Islet precursor cell (in vitro differentiated cells): ENCODE measurements around the gene FNDC3B.

Experiments used
- DNase-seq: peaks from one replicate; pipeline ENCODE4 v3.0.0-alpha.2; 2018

FNDC3B gene

GRCh38 chr3:172139528-172140276 is 100.3 kb downstream of the FNDC3B start:
- DNase-seq = no peak

DNA sequence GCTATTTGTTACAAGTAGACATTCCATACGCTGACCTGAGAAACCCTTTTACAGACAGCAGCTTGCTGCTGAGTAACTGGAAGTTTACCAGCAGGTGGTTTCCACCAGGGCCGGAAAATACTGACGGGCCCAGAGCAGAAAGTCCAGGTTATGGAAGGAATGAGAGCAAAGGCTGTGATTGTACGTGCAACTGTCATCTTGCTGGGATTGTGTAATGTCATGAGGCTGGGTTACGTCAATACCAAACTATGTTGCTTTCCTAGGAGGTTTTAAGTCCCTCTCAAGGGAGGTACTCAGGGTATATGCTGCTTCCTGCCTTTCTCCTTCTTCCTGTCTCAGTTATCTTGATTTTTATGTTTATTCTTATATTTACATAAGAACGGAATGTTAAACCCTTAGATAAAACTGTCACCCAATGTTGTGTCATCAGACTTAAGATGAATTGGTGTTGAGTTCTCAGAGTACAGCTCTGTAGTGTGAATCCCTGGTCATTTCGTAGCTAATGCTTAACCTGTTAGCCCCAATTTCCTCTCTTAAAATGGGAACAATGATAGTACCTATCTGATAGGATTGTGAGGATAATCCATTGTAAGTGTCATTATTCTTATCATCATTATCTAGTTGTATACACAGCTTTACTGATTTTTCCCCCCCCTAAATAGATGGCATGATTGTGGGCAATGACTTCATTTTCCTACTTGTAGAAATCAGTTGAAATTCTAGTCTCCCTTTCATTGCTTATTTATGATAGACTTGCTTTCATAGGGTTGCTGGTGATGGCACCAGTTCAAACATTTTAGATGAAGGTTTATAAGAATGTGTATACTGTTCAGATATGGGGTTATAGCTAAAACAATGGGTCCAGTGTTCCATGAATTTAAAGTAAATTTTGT is 101.4 kb downstream of the FNDC3B start:
- peak; percentile 88 for DNase-seq

DNA sequence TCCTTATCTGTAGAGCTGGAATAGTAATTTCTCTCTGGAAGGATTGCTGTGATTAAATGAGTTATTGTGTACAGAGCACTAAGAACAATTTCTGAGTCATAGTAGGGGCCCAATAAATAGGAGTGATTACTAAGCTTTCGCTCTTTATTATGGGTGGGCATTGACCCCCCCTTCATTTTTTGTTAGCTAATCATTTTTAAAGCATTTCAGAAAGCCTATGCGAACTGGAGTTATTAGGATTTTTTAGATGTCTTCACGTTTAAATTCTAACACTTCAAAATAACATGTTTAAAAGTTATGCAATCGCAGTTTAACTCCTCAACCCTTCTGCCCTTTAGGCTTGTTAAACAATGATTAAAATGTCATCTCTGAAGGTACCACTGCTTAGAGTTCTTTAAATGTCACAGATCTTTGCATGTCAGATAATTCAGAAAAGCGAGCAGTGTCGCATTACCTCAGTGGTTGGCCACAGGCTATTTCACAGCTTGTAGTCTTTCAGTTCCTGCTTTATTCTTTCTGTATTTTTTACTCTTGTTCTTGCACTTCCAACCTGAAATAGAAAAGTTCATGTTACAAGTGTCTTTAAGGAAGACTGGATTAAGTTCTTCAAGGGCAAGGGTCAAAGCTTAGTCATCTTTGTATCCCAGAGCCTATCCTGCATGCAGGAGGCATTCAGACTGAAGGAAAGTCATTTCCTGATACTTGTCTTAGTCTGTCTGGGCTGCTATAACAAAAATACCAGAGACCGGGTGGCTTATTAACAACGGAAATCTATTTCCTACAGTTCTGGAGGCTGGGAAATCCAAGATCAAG is 102.9 kb downstream of the FNDC3B start:
- DNase-seq = peak; percentile 68

GRCh38 chr3:172142864-172143451 is 103.6 kb downstream of the FNDC3B start:
- no peak for DNase-seq

GRCh38 chr3:172143739-172144497 is 104.5 kb downstream of the FNDC3B start:
- no peak for DNase-seq

DNA sequence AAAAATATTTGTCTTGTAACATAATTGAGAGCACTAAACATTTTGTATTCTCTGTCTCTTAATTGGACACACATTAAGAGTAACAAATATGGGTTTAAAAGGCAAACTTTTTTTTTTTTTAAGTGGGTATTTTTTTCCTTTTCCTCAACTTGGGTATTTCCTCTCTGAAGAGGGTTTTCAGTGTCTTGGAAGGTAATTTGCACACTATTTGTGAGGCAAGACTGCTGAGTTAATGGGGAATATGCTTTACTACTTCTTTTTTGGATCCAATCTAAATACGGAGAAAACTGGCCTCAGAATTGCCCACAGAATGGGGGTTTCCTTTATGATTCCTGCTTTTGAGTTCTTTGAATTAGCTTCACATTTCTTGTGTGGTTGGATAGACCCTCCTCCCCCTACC is 105.2 kb downstream of the FNDC3B start:
- no peak for DNase-seq

- no peak for DNase-seq
These were observed 105.8 kb downstream of the FNDC3B start for GRCh38 chr3:172145031-172145686.

DNA sequence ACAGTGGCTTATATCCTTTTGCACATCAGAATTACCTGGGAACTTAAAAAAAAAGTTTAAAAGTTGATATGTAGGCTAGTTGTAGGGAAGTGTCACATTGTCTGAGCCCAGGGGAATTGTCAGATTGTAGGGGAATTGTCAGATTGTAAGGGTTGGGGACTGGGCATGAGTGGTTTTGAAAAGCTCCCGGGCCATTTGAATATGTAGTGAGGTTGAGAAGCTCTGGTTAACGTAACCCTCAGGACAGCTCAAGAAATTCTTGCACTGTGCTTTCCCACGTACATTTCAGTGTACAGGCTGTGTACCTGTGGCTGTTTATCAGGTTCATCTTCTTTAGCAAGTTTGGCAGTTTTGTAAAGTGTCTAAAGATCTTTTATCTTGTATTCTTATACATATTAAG is 107.0 kb downstream of the FNDC3B start:
- DNase-seq = no peak

DNA sequence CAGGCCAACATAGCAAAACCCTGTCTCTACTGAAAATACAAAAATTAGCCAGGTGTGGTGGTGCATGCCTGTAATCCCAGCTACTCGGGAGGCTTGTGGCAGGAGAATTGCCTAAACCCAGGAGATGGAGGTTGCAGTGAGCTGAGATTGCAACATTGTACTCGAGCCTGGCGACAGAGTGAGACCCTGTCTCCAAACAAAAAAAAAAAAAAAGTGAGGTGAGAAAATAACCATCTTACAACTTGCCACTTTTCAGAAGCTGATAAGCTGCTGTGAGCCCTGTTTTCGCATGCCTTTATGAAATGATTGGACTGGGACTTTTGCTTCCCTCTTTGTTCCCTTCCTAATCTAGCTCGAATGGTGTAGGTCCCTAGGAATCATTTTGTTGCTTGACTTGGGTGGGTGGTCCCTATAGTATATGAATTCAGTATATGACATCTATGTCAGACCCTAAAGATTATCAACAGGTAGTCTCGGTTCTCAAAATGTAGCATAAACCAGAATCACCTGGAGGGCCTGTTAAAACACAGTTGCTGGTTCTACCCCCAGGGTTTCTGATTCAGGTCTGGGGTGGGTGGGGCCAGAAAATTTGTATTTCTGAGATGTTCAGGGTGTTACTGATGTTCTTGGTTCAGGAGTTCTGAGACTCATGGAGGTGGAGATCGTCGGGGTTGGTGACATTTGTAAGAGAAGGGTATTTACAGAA is 107.9 kb downstream of the FNDC3B start:
- no peak for DNase-seq

- no peak for DNase-seq
These were observed 108.9 kb downstream of the FNDC3B start for GRCh38 chr3:172148241-172148640.

GRCh38 chr3:172148702-172149565 is 109.6 kb downstream of the FNDC3B start:
- peak; percentile 69 for DNase-seq

DNA sequence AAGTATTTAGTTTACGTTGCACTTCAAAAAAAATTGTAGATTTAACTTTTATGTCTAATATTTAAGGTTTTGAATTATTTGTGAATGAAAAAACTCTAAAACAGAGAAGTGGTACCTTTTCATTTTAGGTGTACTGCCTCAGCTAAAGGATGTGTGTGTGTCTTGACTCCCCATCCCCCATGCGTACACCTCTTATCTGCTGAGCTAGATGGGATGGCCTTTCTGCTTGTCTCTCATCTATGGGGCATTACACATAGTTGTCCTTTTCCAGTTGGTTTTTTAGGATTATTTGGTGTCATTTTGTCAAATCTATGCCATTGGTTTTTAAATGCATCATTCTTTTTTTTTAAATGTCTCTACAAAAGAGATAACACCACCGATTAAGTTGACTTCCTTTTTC is 110.9 kb downstream of the FNDC3B start:
- DNase-seq = no peak

DNA sequence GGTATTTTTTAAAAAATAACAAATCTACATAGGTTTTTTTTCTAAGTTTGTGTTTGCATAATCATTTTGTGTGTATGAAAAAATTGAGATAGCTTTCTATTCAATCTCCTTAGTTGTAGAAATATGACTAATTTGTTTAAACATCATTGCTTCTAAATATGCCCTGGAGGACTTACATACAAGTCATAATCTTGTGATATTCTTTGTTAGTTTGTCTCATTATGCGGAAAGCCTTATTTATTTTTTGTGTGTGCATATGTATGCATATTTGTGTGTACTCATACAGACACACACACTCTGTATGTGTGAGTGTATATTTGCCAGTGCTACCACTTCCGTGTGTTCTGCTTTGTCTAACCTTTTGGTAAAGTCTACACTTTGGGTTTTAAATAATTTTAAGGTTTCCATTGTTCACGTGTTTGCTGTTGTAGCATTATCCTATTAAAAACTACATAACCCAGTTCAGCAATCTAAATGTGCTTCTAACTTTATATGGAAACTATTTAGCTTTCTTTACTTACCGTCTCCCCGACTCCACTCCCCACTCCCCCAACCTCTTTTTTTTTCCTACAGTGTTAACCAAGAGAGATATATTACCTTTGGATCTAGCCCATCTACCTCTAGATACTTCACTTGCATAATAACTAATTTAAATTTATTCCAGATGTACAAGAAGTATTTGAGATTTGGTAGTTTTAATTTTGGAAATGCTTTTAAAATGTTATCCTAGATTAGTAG is 111.7 kb downstream of the FNDC3B start:
- no peak for DNase-seq

- DNase-seq = no peak
These were observed 112.6 kb downstream of the FNDC3B start for GRCh38 chr3:172151651-172152649.

DNA sequence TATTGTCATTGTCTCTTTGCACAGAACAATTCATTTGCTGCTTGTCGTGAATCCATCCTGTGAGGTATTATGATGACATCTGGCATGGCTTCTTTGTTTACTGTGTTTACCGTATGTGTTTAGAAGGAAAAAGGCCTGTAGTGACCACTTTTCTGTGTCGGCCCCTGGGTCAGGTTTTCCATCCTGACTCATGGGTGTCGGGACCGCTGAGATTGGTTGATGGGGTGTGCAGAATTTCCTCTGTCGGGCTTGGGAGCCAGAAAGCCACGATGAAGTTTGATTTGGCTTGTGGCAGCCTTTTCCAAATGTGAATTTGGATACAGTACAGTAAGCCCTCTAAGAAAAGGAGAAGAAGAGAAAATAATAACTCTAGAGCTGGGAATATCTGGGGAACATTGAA is 113.5 kb downstream of the FNDC3B start:
- DNase-seq = peak; percentile 74

DNA sequence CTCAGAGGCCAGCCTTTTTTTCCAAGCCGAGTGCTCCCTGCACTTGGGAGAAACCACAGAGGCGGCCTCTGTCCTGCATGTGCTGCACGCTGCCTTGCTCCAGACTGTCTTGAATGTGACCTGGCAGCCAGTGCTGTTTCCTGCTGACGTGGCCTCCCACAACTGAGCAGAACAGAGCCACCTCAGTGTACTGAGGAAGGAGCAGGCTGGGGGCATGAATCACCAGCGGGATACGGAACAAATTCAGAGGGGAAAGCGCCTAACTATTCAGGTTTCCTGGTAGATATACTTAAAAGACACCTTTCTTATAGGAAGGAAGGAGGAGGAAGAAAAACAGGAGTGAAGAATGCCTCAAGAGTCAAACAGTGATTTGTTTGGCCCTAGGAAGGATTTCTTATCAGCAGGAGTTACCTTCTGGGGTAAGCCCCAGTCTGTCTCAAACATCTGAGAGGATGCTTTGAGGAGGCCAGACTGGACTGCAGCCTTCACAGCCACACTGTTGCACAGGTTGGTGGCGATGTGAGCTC is 114.0 kb downstream of the FNDC3B start:
- DNase-seq = peak; percentile 99
